HCT116 (cell line): Measurements from ENCODE around the gene PKM.

ENCODE experiments used
- ELF1 ChIP-seq: IDR thresholded peaks from 2 replicates; pipeline ENCODE4 v1.6.1; 2012; ENCODE audit warnings: low read depth, borderline replicate concordance
- REST ChIP-seq: IDR thresholded peaks from 2 replicates; pipeline ENCODE4 v1.6.1; 2012; ENCODE audit warnings: low read depth

DNA sequence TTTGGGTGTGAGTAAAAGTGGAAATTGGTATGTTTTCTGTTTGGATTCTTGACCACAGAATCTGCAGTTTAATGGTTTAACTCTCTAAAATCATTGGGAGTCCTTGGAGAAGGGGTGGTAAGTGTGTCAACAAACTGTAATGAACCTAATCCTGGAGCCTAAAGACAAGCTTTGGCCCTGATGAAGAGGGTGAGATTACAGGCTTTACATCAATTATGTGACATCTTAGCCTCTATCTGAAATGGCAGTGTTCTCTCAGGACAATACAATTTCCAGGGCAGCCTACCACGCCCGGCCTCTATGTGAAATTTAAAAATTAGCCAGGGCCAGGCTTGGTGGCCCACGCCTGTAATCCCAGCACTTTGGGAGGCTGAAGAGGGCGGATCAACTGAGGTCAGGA lies 4.3 kb upstream of the PKM start:
- TF ChIP-seq ELF1 (no peak), REST (no peak)
